Activated T-helper 17 cell treated with anti-CD3 and anti-CD28 coated beads, Interleukin-2, amount 50 U/mL, for 72 hours (primary cell): ENCODE results near the gene GMPR2. TPM values are rescaled to one million over a fixed set of nuclear protein-coding genes. Genes with fewer than 3 reads are reported as not detected.
"Not testable (repeated sequence)": the region's sequence is repeated elsewhere in the genome, so short reads cannot be mapped to it uniquely, and the experiment has no call there.

Source experiments
- ATAC-seq: fragments of 150-1000 bp; cut with Tn5 transposase; replicated peaks from 2 replicates; pipeline ENCODE4 v1.10.0; 2021; ENCODE audit warnings: mild to moderate bottlenecking, moderate library complexity
- H3K27ac Mint-ChIP-seq: one replicate; pipeline ENCODE4 v1.8.0; 2022; ENCODE audit warnings: mixed read lengths
- H3K27me3 Mint-ChIP-seq: one replicate; pipeline ENCODE4 v1.8.0; 2022; ENCODE audit warnings: mixed read lengths
- H3K36me3 Mint-ChIP-seq: one replicate; pipeline ENCODE4 v1.8.0; 2022; ENCODE audit warnings: low read depth, mild to moderate bottlenecking, mixed read lengths
- H3K4me1 Mint-ChIP-seq: one replicate; pipeline ENCODE4 v1.8.0; 2022; ENCODE audit warnings: mixed read lengths
- H3K4me3 Mint-ChIP-seq: one replicate; pipeline ENCODE4 v1.8.0; 2022; ENCODE audit warnings: mild to moderate bottlenecking, mixed read lengths
- H3K9me3 Mint-ChIP-seq: one replicate; pipeline ENCODE4 v1.8.0; 2022; ENCODE audit warnings: mixed read lengths
- total RNA-seq, 2 donors: library from RNA; stranded (reverse); gene quantifications; one replicate each; pipeline ENCODE4 v1.2.3, GENCODE V29; 2022

The GMPR2 gene
- total RNA-seq, 2 donors from 2014 or later: 73.2 to 85.0 TPM

- ATAC-seq: no peak
- Mint-ChIP-seq H3K27me3 (no peaks in the 10 kb centered on the region), H3K27ac (peak overlapping the region; percentile 99), H3K9me3 (no peaks in the 10 kb centered on the region), H3K36me3 (peaks cover 61% of the 10 kb centered on the region), H3K4me1 (peaks cover 49% of the 10 kb centered on the region), H3K4me3 (peak overlapping the region; percentile 98)
Measured at GRCh38 chr14:24194873-24195185, 37.9 kb upstream of the GMPR2 start.

GRCh38 chr14:24195186-24196070 lies 37.3 kb upstream of the GMPR2 start, which contains the start of gene TM9SF1:
Gene TM9SF1, minus strand, starts transcription at chr14:24195441. Its CDS starts 422 bp downstream, at chr14:24195019.
- Mint-ChIP-seq H3K4me1 (peaks cover 44% of the 10 kb centered on the region), H3K9me3 (no peaks in the 10 kb centered on the region), H3K27me3 (no peaks in the 10 kb centered on the region), H3K27ac (peak within 1 kb of the TSS; percentile 99), H3K36me3 (peaks cover 61% of the 10 kb centered on the region), H3K4me3 (peak within 1 kb of the TSS; percentile 98)
- ATAC-seq: peak; percentile 96

GRCh38 chr14:24196071-24197055 lies 36.4 kb upstream of the GMPR2 start:
- H3K27me3 Mint-ChIP-seq: no peaks in the 10 kb centered on the region
- H3K4me1 Mint-ChIP-seq: peaks cover 47% of the 10 kb centered on the region
- H3K36me3 Mint-ChIP-seq: peaks cover 65% of the 10 kb centered on the region
- H3K4me3 Mint-ChIP-seq: peak overlapping the region; percentile 98
- ATAC-seq: no peak
- peak overlapping the region; percentile 99 for H3K27ac Mint-ChIP-seq
- no peaks in the 10 kb centered on the region for H3K9me3 Mint-ChIP-seq

- H3K27ac Mint-ChIP-seq: peak overlapping the region; percentile 99
- peaks cover 65% of the 10 kb centered on the region for H3K36me3 Mint-ChIP-seq
- peak overlapping the region; percentile 98 for H3K4me3 Mint-ChIP-seq
- peaks cover 49% of the 10 kb centered on the region for H3K4me1 Mint-ChIP-seq
- no peaks in the 10 kb centered on the region for H3K27me3 Mint-ChIP-seq
- H3K9me3 Mint-ChIP-seq: no peaks in the 10 kb centered on the region
- no peak for ATAC-seq
Measured at GRCh38 chr14:24197056-24197450, 35.7 kb upstream of the GMPR2 start.

GRCh38 chr14:24198814-24199524 lies 33.8 kb upstream of the GMPR2 start:
- H3K4me3 Mint-ChIP-seq: peak overlapping the region; percentile 56

GRCh38 chr14:24202538-24202937 lies 30.2 kb upstream of the GMPR2 start:
- not testable (repeated sequence) for H3K4me3 Mint-ChIP-seq, H3K27me3 Mint-ChIP-seq, ATAC-seq, H3K27ac Mint-ChIP-seq, H3K9me3 Mint-ChIP-seq
- Mint-ChIP-seq H3K36me3 (peaks cover 89% of the 10 kb centered on the region), H3K4me1 (peaks cover 39% of the 10 kb centered on the region)

More at GRCh38 chr14:24198814-24199524, 33.8 kb upstream of the GMPR2 start:
- Mint-ChIP-seq H3K27ac (peak overlapping the region; percentile 72), H3K27me3 (no peaks in the 10 kb centered on the region), H3K4me1 (peaks cover 37% of the 10 kb centered on the region), H3K9me3 (peaks cover 5% of the 10 kb centered on the region), H3K36me3 (peaks cover 67% of the 10 kb centered on the region)
- no peak for ATAC-seq

GRCh38 chr14:24203249-24203886 lies 29.4 kb upstream of the GMPR2 start:
- not testable (repeated sequence) for H3K4me3 Mint-ChIP-seq, H3K27ac Mint-ChIP-seq, H3K27me3 Mint-ChIP-seq, H3K9me3 Mint-ChIP-seq, ATAC-seq
- Mint-ChIP-seq H3K4me1 (peaks cover 44% of the 10 kb centered on the region), H3K36me3 (peaks cover 97% of the 10 kb centered on the region)

GRCh38 chr14:24204163-24205146 lies 28.3 kb upstream of the GMPR2 start:
- Mint-ChIP-seq H3K4me3 (no peak overlapping the region), H3K9me3 (peaks cover 5% of the 10 kb centered on the region), H3K36me3 (peaks cover 95% of the 10 kb centered on the region), H3K27ac (no peak overlapping the region), H3K4me1 (peaks cover 33% of the 10 kb centered on the region), H3K27me3 (no peaks in the 10 kb centered on the region)
- ATAC-seq: no peak

- Mint-ChIP-seq H3K36me3 (peaks cover 95% of the 10 kb centered on the region), H3K4me3 (no peak overlapping the region), H3K27me3 (no peaks in the 10 kb centered on the region), H3K4me1 (peaks cover 36% of the 10 kb centered on the region), H3K9me3 (peaks cover 5% of the 10 kb centered on the region), H3K27ac (peak overlapping the region; percentile 80)
- no peak for ATAC-seq
Measured at GRCh38 chr14:24206260-24207103, 26.2 kb upstream of the GMPR2 start.

- H3K4me1 Mint-ChIP-seq: peaks cover 39% of the 10 kb centered on the region
- no peak for ATAC-seq
- H3K27ac Mint-ChIP-seq: peak overlapping the region; percentile 80
Measured at GRCh38 chr14:24207104-24207551, 25.6 kb upstream of the GMPR2 start.

GRCh38 chr14:24207625-24208024 lies 25.1 kb upstream of the GMPR2 start:
- Mint-ChIP-seq H3K4me1 (peaks cover 39% of the 10 kb centered on the region), H3K4me3 (no peak overlapping the region), H3K27ac (peak overlapping the region; percentile 80), H3K36me3 (peaks cover 95% of the 10 kb centered on the region), H3K9me3 (peaks cover 5% of the 10 kb centered on the region), H3K27me3 (no peaks in the 10 kb centered on the region)
- ATAC-seq: no peak

More at GRCh38 chr14:24207104-24207551, 25.6 kb upstream of the GMPR2 start:
- Mint-ChIP-seq H3K9me3 (peaks cover 5% of the 10 kb centered on the region), H3K4me3 (no peak overlapping the region), H3K36me3 (peaks cover 95% of the 10 kb centered on the region), H3K27me3 (no peaks in the 10 kb centered on the region)

- Mint-ChIP-seq H3K36me3 (peaks cover 82% of the 10 kb centered on the region), H3K27ac (peak overlapping the region; percentile 36), H3K4me1 (peaks cover 42% of the 10 kb centered on the region), H3K4me3 (peak overlapping the region; percentile 81), H3K27me3 (no peaks in the 10 kb centered on the region), H3K9me3 (no peaks in the 10 kb centered on the region)
- no peak for ATAC-seq
Measured at GRCh38 chr14:24211311-24211710, 21.4 kb upstream of the GMPR2 start.
